Endometrium (tissue), 2 donors: ENCODE results near the gene MSL1.

Experiments
- FAIRE-seq: peaks from 2 replicates; lab custom pipeline; 2012; peaks lifted over from hg19 to GRCh38; lab: Jason Lieb, UNC
- donor health status: control.
- donor health status: control.

Gene MSL1

GRCh38 chr17:40174514-40174913 lies 52.7 kb downstream of the MSL1 start:
- FAIRE-seq = no peak

GRCh38 chr17:40175928-40176753 lies 54.4 kb downstream of the MSL1 start:
- FAIRE-seq = no peak

GRCh38 chr17:40176754-40177110 lies 55.0 kb downstream of the MSL1 start:
- FAIRE-seq = no peak

GRCh38 chr17:40177275-40177874 lies 55.6 kb downstream of the MSL1 start, which contains the start of gene RAPGEFL1:
TSS of gene RAPGEFL1 (plus strand) at chr17:40177470. CDS start at chr17:40177862, 392 bp downstream.
- no peak for FAIRE-seq

GRCh38 chr17:40178021-40178601 lies 56.3 kb downstream of the MSL1 start:
- no peak for FAIRE-seq

GRCh38 chr17:40178660-40179059 lies 56.9 kb downstream of the MSL1 start:
- no peak for FAIRE-seq

- no peak for FAIRE-seq
These were observed 58.3 kb downstream of the MSL1 start for GRCh38 chr17:40179923-40180659.

GRCh38 chr17:40180694-40181093 lies 58.9 kb downstream of the MSL1 start:
- FAIRE-seq = no peak

- no peak for FAIRE-seq
These were observed 59.4 kb downstream of the MSL1 start for GRCh38 chr17:40181205-40181604.

GRCh38 chr17:40182606-40183005 lies 60.8 kb downstream of the MSL1 start:
- no peak for FAIRE-seq
